RWPE1 (cell line): ENCODE data around the gene SMTNL1.

Experiments used
- CTCF ChIA-PET: fragments of 350-600 bp; sonication (Branson Sonifier 250); formaldehyde crosslinking; extraction: SDS; loops from one replicate; lab custom pipeline; 2021; lab: Yijun Ruan, JAX
- POLR2A ChIA-PET: fragments of 400-600 bp; formaldehyde crosslinking; extraction: SDS; loops from one replicate; lab custom pipeline; 2020; ENCODE audit warnings: antibody characterized with exemption; ENCODE audit not compliant: low non-redundant PET; lab: Yijun Ruan, JAX
- DNase-seq: peaks from one replicate; pipeline ENCODE4 v3.0.0; 2012; ENCODE audit warnings: low spot score
- H3K27ac ChIP-seq: fragments of 450-650 bp; 2 replicates; pipeline ENCODE4 v1.5.1; 2017
- TF ChIP-seq, protein P1 (sequence below): fragments of 450-650 bp; conservative IDR thresholded peaks from 2 replicates; pipeline ENCODE4 v1.5.1; 2017; ENCODE audit warnings: low read depth, mild to moderate bottlenecking

The SMTNL1 gene

DNA sequence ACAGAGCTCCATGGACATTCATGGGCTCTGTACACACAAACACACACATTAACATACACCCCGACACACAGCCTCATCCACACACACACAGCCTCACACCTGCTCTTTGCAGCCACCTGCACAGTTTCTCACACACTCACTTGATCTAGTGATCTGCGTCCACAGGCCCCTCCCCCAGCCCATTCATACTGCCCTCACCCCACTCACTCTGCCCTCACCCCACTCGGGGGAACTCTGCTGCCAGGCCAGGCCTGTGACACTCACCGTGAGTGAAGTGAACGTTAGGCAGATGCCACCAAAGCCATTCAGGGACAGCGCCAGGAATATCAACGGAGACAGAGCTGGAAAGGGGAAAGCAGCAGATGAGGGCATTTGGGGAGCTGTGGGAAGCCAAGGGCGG is 36.9 kb upstream of the SMTNL1 start:
- TF ChIP-seq, protein P1, sequence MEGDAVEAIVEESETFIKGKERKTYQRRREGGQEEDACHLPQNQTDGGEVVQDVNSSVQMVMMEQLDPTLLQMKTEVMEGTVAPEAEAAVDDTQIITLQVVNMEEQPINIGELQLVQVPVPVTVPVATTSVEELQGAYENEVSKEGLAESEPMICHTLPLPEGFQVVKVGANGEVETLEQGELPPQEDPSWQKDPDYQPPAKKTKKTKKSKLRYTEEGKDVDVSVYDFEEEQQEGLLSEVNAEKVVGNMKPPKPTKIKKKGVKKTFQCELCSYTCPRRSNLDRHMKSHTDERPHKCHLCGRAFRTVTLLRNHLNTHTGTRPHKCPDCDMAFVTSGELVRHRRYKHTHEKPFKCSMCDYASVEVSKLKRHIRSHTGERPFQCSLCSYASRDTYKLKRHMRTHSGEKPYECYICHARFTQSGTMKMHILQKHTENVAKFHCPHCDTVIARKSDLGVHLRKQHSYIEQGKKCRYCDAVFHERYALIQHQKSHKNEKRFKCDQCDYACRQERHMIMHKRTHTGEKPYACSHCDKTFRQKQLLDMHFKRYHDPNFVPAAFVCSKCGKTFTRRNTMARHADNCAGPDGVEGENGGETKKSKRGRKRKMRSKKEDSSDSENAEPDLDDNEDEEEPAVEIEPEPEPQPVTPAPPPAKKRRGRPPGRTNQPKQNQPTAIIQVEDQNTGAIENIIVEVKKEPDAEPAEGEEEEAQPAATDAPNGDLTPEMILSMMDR = no peak
- POLR2A ChIA-PET = no interaction called here
- no peak for DNase-seq
- H3K27ac ChIP-seq = peak overlapping the region; percentile 70
- CTCF ChIA-PET = interaction anchor here (0.8 to 1.2 kb wide), 2 partner anchors 9 to 17 kb away, joined by 3 to 5 read pairs; no protein-coding TSS in a partner anchor

DNA sequence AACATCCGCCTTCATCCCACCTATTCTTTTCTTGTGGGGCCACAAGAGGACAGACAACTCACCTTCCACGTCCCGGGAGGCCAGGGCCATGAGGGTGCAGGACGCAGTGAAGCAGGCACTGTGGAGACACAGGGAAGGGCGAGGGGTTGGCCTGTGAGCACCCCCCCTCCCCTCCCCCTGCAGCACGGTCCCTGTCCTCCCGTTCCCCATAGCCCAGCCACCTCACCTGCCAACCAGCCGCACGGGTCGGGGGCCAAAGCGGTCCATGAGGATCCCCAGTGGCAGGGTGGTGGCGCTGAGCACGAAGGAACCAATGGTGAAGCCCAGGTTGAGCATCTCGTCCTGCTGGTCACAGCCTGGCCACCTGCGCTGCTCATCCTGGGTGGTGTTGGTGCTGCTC is 36.5 kb upstream of the SMTNL1 start:
- CTCF ChIA-PET = interaction anchor here (0.8 to 1.2 kb wide), 2 partner anchors 9 to 17 kb away, joined by 3 to 5 read pairs; no protein-coding TSS in a partner anchor
- peak overlapping the region; percentile 70; the same call in 1 of the 2 replicates for H3K27ac ChIP-seq
- no peak for DNase-seq
- TF ChIP-seq, protein P1 = no peak
- POLR2A ChIA-PET = no interaction called here

DNA sequence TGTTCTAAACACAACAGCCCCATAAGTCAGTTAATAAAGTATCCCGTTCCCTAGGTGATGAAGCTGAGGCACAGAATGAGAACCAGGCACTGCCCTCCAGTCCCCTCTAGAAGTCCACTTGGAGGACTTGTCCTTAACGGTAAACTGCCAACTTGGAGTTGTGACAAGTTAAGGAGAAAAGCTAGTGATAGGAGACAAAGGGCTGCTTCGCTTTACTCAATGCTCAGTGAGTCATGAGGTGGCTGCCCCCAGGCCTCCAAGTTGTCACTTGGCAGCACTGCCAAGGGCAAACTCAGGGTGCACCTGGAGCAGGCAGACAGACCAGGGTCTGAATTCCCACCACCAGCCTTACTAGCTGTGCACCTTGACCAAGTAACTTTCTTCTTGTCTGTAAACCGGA is 35.4 kb upstream of the SMTNL1 start:
- DNase-seq = no peak
- CTCF ChIA-PET = interaction anchor here (0.6 to 1.2 kb wide), 4 partner anchors 8 to 66 kb away, joined by 3 to 7 read pairs (median 4); partner anchors contain the start of gene UBE2L6
- H3K27ac ChIP-seq = peak overlapping the region; percentile 25; the same call in 1 of the 2 replicates
- TF ChIP-seq, protein P1 = no peak
- POLR2A ChIA-PET = no interaction called here

DNA sequence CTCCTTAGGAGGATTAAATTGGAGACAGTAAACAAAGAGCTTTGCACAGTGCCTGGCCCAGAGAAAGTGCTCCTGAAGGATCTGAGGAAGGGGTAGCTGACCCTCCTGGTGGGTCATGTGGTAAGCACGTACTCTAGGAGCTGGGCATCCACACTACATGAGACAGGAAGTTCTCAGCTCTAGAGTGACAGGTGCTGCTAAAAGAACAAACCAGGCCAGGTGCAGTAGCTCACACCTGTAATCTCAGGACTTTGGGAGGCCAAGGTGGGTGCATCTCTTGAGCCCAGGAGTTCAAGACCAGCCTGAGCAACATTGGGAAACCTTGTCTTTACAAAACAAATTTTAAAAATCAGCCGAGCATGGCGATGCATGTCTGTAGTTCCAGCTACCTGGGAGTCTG is 35.0 kb upstream of the SMTNL1 start:
- POLR2A ChIA-PET = no interaction called here
- H3K27ac ChIP-seq = peak overlapping the region; percentile 25; the same call in 1 of the 2 replicates
- CTCF ChIA-PET = interaction anchor here (0.6 to 1.2 kb wide), 4 partner anchors 9 to 65 kb away, joined by 3 to 7 read pairs (median 4); partner anchors contain the start of gene UBE2L6
- no peak for DNase-seq
- TF ChIP-seq, protein P1 = no peak

DNA sequence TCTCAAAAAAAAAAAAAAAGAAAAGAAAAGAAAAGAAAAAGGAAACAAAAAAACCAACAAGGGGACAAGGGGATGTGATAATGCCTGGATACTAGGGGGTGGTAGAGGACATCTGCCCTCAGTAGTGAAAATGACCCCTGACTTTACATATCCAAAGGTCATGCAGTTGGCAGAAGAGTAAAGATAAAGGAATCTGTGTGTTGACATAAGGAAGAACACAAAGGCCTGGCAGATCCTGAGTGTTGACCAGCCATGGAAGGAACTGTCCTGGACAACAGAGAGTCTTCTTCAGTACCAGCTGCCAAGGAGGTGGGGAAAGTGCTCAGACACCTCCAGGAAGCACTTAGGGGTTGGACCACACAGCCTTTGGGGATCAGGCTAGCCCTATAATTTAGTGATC is 34.5 kb upstream of the SMTNL1 start:
- TF ChIP-seq, protein P1 = no peak
- POLR2A ChIA-PET = no interaction called here
- no peak overlapping the region for H3K27ac ChIP-seq
- CTCF ChIA-PET = interaction anchor here (1.2 kb wide), 1 partner anchor 45 kb away, joined by 5 read pairs; no protein-coding TSS in a partner anchor
- DNase-seq = no peak

DNA sequence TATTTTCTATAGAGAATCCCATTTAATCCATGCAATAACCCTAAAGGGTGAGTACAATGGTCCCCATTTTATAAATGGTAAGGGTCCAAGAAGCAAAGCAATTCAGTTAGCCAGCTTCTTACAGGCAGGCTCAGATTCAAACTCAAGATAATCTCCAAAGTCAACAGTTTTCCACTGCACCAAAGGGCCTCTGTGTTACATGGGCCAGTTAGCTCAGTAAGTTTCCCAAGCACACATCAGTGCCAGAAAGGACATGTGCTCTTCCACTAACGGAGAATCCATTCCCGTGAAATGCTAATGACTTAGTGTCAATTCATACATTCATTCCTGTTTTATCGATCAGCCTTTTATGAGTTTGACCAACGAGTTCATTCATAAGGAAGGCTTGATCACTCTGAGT is 32.9 kb upstream of the SMTNL1 start:
- ChIA-PET CTCF (no interaction called here), POLR2A (no interaction called here)
- TF ChIP-seq, protein P1 = no peak
- no peak overlapping the region for H3K27ac ChIP-seq
- no peak for DNase-seq
